Non-pigmented ciliary epithelial cell (primary cell): ENCODE data around the gene SLCO1A2.

Experiments
- DNase-seq: peaks from one replicate; pipeline ENCODE4 v3.0.0-alpha.2; 2010; ENCODE audit warnings: low read depth

Gene SLCO1A2

GRCh38 chr12:21328578-21328977, 6.1 kb downstream of the SLCO1A2 start:
- DNase-seq: no peak

DNA sequence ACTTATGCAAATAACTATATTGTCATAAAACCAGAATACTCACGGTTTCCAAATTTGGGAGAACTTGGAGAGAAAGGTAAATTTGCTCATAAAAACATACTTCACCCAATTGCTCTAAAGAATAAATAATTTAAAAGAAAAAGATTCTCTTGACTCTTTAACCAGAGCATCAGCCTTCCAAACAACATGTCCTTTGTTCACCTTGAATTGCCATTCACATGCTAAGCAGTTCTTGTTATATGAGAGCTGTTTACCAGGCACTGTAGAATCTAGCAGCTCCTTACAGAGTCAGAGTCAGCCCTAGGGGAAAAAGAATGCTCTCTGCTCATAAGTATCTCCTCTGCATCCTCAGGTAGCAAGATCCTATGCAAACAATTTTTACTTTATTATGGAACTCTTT, 10.2 kb downstream of the SLCO1A2 start:
- DNase-seq: no peak

DNA sequence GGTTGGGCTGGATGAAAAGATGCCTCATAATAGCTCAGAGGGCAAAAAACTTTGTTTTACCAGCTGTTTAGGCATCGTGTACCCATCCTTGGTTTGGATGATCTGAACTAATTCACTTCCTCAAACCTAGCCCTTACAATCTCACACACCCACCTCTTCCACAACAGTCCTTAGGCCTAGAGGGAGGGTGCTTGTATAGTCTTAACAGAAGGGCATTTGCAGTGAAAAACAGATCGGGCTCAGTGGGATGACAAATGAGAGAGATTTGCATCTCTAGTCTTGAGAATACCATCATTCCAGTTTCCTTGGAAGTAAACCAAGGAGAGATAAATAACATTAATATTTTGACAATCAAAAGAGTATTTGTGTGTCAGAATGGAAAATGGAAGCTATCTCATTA, 11.0 kb downstream of the SLCO1A2 start:
- no peak for DNase-seq

- no peak for DNase-seq
Measured at GRCh38 chr12:21308785-21309184, 25.9 kb downstream of the SLCO1A2 start.

DNA sequence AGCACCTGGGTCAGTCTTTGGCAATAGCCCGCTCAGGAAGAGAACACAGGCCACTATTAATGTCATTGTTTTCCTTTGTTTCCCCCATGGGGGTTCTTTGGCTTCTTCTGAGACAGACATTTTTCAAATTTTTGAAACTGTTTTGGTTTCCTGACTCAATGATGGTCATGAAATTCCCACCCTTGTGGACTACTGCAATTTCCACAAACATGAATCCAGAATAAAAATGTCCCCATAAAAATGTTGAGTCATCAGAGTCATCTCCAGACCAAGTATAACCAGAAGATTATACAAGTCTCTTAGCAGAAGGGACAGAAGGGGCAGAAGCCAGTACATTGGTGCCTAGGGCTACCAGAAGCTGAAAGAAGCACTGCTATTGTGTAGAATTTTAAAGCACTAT, 29.1 kb downstream of the SLCO1A2 start:
- DNase-seq: no peak

DNA sequence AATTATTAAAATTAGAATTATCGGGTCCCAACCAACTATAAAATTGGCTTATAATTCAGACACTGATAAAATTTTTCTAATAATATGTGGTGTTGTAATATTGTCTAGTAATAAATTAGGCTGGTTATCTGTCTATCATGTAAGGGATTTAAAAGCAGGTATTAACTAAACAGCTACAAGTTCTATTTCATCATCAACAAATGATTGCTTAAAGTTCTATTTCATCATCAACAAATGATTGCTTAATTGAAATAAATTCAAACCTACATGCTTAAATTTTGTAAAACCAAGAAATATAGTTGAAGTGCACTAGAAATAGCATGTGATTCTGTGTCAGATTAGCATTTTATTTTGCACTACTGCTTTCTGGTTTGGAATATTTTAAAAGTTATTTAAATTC, 34.1 kb downstream of the SLCO1A2 start:
- DNase-seq: no peak

- DNase-seq: no peak
Measured at GRCh38 chr12:21296751-21297406, 37.8 kb downstream of the SLCO1A2 start.

DNA sequence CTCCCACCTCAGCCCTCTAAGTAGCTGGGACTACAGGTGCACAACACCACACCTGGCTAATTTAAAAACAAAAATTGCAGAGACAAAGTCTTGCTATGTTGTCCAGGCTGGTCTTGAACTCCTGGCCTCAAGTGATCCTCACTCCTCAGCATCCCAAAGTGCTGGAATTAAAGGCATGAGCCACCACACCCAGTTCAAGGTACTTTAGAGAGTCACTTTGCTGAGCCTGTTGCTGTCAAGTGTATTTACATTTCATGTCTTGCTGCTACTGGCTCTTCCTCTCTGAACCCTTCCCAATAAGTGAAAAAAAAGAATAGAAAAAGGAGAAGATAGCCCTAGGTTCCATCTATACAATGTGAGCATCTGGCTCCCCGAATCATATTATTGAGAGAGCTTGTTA, 38.4 kb downstream of the SLCO1A2 start:
- DNase-seq: no peak

DNA sequence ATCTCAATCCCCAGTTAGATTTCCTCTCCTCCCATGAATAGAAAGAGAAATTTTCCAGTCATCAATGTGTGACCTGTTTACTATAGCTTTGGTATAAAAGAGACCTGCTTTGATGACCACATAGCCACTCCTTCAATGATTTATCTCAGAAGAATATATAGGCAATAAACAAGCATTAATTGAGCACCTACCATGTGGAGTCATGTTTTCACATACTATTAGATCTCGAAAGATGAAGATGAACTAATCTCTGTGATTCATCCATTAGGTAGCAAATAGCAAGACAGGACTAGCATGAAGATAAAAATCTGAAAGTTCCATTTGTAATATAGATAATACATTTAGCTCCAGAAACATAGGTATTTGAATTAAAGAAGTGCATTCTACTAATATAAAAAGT, 40.5 kb downstream of the SLCO1A2 start:
- no peak for DNase-seq

DNA sequence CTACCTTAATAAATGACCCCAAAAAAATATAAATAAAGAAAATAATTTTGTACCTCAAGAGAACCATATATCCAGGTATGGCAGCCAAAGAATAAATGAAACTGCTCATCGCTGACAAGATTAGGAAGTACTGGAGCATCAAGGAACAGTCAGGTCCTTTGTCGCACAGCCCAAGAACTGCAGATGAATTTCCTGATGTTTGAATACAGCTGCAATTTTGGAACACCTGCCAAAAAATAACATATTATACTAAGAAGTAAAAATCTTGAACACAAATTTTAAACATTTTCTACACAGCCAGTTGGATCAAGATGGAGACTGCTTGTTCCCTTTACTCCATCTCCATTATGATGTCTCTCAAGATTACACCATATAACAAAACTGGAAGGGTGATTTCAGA, 42.6 kb downstream of the SLCO1A2 start:
- no peak for DNase-seq

DNA sequence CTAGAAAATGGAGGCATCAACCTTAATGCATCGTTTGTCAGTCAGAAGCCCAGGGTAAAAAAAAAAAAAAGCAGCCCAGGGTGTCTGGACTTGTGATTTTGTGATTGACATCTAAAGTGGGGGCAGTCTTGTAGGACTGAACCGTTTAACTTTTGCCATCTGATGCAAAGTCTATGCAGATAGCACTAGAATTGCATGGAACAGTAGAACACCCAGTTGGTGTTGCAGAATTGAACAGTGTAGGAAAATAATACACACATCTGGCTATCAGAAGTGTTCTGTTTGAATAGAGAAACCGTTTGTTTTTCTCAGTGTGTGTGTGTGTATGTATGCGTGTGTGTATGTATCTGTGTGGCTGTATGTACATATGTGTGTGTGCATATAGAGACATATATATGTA, 45.0 kb downstream of the SLCO1A2 start:
- no peak for DNase-seq

- DNase-seq: no peak
Measured at GRCh38 chr12:21276826-21277225, 57.9 kb downstream of the SLCO1A2 start.

- DNase-seq: no peak
Measured at GRCh38 chr12:21265932-21266331, 68.8 kb downstream of the SLCO1A2 start.

DNA sequence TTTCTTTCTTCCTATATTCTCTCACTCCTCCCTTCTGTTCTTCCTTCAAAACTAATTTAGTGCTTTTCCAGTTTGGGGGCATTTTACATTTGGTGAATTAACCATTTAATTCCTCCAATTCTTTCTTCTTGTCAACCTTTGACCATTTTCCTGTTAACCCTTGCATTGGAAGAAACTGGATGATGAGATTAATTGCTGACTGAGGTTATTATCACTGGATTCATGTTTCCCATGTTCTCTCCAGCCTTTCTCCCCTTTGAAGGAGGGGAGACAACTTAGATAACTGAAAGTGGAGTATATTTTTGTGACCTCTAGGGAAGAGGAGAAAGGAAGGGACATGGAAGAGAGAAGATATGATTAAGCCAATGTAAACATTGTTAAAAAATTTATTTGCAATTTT, 70.5 kb downstream of the SLCO1A2 start:
- DNase-seq: no peak

- no peak for DNase-seq
Measured at GRCh38 chr12:21257172-21257571, 77.5 kb downstream of the SLCO1A2 start.

- DNase-seq: no peak
Measured at GRCh38 chr12:21252070-21252469, 82.6 kb downstream of the SLCO1A2 start.

- no peak for DNase-seq
Measured at GRCh38 chr12:21248679-21249078, 86.0 kb downstream of the SLCO1A2 start.

GRCh38 chr12:21239866-21240265, 94.9 kb downstream of the SLCO1A2 start:
- no peak for DNase-seq

DNA sequence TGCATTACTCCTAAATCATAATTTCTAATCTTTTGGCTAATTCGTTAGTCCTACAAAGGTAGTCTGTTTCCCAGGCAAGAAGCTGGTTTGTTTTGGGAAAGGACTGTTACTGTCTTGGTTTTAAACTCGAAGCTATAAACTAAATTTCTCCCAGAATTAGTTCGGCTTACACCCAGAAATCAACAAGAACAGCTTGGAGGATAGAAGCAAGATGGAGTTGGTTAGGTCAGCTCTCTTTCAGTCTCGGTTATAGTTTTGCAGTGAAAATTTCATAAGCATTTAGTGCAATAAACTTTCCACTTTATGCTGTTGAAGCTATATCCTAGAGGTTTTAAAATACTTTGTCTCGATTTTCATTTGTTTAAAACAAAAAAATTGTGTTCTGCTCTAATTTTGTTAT, 100.3 kb downstream of the SLCO1A2 start:
- DNase-seq: no peak

GRCh38 chr12:21223930-21224329, 110.8 kb downstream of the SLCO1A2 start:
- no peak for DNase-seq

- no peak for DNase-seq
Measured at GRCh38 chr12:21221778-21222177, 112.9 kb downstream of the SLCO1A2 start.

DNA sequence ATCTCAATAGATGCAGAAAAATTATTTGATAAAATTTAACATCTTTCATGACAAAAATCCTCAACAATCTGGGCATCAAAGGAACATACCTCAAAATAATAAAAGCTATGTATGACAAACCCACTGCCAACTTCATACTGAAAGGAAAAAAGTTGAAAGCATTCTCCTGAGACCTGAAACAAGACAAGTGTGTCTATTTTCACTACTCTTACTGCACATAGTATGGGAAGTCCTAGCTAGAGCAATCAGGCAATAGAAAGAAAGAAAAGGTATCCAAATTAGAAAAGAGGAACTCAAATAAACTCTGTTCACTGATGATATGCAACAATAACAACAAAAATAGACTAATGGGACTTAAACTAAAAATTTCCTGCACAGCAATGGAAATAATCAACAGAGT, 113.6 kb downstream of the SLCO1A2 start:
- DNase-seq: no peak

DNA sequence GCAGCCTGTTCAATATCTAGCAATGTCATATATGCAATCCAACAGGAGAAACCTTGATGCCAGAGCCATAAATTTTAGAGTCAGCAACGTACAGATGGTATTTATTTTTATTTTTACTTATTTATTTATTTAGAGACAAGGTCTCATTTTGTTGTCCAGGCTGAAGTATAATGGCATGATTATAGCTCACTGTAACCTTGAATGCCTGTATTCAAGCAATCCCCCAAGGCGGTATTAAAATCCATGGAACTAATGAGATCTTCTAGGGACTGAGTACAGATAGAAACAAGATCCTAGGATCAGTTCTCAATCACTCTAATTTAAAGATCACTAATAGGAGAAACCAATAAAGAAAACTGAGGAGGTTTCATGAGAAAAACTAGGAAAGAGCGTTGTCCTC, 114.5 kb downstream of the SLCO1A2 start:
- DNase-seq: no peak

GRCh38 chr12:21219206-21219605, 115.5 kb downstream of the SLCO1A2 start:
- no peak for DNase-seq
